PC-9 (cell line): ENCODE results near the gene MAP3K19. TPM values are rescaled to one million over a fixed set of nuclear protein-coding genes. Genes with fewer than 3 reads are reported as not detected.
"Not testable (repeated sequence)": the region's sequence is repeated elsewhere in the genome, so short reads cannot be mapped to it uniquely, and the experiment has no call there.

Source experiments
- BruUV-seq: library from RNA; stranded (reverse); fragments of 400-500 nt; replicated peaks from 2 replicates; lab custom pipeline; 2021; lab: Mats Ljungman, UMichigan
- CTCF ChIA-PET: fragments of 300-600 bp; sonication (Branson Sonifier 250); formaldehyde crosslinking; loops from one replicate; lab custom pipeline; 2022; ENCODE audit warnings: antibody characterized with exemption; lab: Charles Lee
- POLR2A ChIA-PET: fragments of 300-600 bp; sonication (Branson Sonifier 250); formaldehyde crosslinking; loops from one replicate; lab custom pipeline; 2022; ENCODE audit warnings: antibody characterized with exemption; ENCODE audit not compliant: unreplicated experiment; lab: Charles Lee
- DNase-seq, 2 experiments: peaks; one replicate each; pipeline versions ENCODE4 v3.0.0 to v3.0.0-alpha.2; 2015 to 2022; ENCODE audit warnings: mixed read lengths in 1 of 2
- H2AFZ ChIP-seq: fragments of 200-600 bp; sonication (generic); 2 replicates; pipeline ENCODE4 v1.8.1; 2017; ENCODE audit warnings: antibody characterized with exemption
- H3F3A ChIP-seq: fragments of 200-600 bp; sonication (generic); 2 replicates; pipeline ENCODE4 v1.8.1; 2017; ENCODE audit warnings: antibody characterized with exemption, mild to moderate bottlenecking, low read depth; ENCODE audit not compliant: insufficient read depth
- H3K27ac ChIP-seq: fragments of 200-600 bp; sonication (generic); 2 replicates; pipeline ENCODE4 v1.6.1; 2016; ENCODE audit warnings: mixed run types
- H3K27me3 ChIP-seq: fragments of 200-600 bp; sonication (generic); 2 replicates; pipeline ENCODE4 v1.6.1; 2016; ENCODE audit warnings: low read depth, mixed run types; ENCODE audit not compliant: insufficient read depth
- H3K36me3 ChIP-seq: fragments of 200-600 bp; sonication (generic); 2 replicates; pipeline ENCODE4 v1.6.1; 2016; ENCODE audit warnings: low read depth, mixed run types
- H3K4me1 ChIP-seq: fragments of 200-600 bp; sonication (generic); replicated peaks from 2 replicates; pipeline ENCODE4 v1.6.1; 2016; ENCODE audit warnings: mixed run types; ENCODE audit not compliant: insufficient read depth
- H3K4me2 ChIP-seq: fragments of 200-600 bp; sonication (generic); 2 replicates; pipeline ENCODE4 v1.6.1; 2017; ENCODE audit warnings: mixed run types
- H3K4me3 ChIP-seq: fragments of 200-600 bp; sonication (generic); 2 replicates; pipeline ENCODE4 v1.6.1; 2016; ENCODE audit warnings: mixed run types
- H3K79me2 ChIP-seq: fragments of 200-600 bp; sonication (generic); 2 replicates; pipeline ENCODE4 v1.6.1; 2017; ENCODE audit warnings: low read depth, mixed run types
- H3K9me2 ChIP-seq: fragments of 200-600 bp; sonication (generic); 2 replicates; pipeline ENCODE4 v1.8.1; 2017; ENCODE audit warnings: mild to moderate bottlenecking; ENCODE audit not compliant: insufficient read depth
- H3K9me3 ChIP-seq: fragments of 200-600 bp; sonication (generic); 2 replicates; pipeline ENCODE4 v1.8.1; 2016; ENCODE audit warnings: low read depth; ENCODE audit not compliant: insufficient read depth
- H4K20me1 ChIP-seq: fragments of 200-600 bp; sonication (generic); 2 replicates; pipeline ENCODE4 v1.8.1; 2017; ENCODE audit not compliant: insufficient read depth
- EZH2 ChIP-seq: fragments of 200-600 bp; sonication (generic); IDR thresholded peaks from 2 replicates; pipeline ENCODE4 v1.8.0; 2017; ENCODE audit warnings: antibody characterized with exemption, low read depth
- intact Hi-C: fragments of 100-400 bp; cut with micrococcal nuclease; formaldehyde crosslinking; loops from one replicate; pipeline ENCODE4 v1.10.0; 2022; ENCODE audit not compliant: unreplicated experiment
- total RNA-seq: library from RNA; stranded (reverse); gene quantifications from 2 replicates; pipeline ENCODE4 v1.2.3, GENCODE V29; 2021
- TF ChIP-seq, protein P1 (sequence below): fragments of 200-600 bp; sonication (generic); conservative IDR thresholded peaks from 2 replicates; pipeline ENCODE4 v1.6.1; 2017; ENCODE audit warnings: mixed run types, antibody characterized with exemption, mild to moderate bottlenecking, moderate library complexity

MAP3K19 gene
- total RNA-seq, 1 experiment from 2014 or later: not detected

DNA sequence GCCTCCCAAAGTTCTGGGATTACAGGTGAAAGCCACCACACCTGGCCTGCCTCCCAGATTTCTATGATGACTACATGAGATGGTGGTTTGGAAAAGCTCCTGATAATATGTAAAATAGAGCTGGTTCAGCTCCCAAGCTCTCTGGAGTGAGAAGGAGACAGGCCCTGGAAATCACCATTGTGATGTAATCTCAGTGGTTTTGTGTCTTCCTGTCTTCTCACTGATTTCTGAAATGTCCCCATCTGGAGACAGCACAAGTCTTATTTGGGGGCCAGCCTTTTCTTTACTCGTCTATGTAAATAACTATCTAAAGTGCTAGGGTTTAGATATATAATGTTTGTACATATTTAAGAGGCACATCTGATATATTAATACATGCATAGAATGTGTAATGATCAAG lies 64.6 kb downstream of the MAP3K19 start:
- Histone ChIP-seq H2AFZ (no peak overlapping the region), H3K27ac (no peak overlapping the region), H3K9me3 (no peaks in the 10 kb centered on the region), H3K4me3 (no peak overlapping the region), H3K27me3 (peaks cover 20% of the 10 kb centered on the region), H3F3A (no peaks in the 10 kb centered on the region), H4K20me1 (no peaks in the 10 kb centered on the region), H3K9me2 (no peaks in the 10 kb centered on the region), H3K36me3 (no peaks in the 10 kb centered on the region), H3K4me2 (no peak overlapping the region), H3K4me1 (no peaks in the 10 kb centered on the region), H3K79me2 (no peaks in the 10 kb centered on the region)
- no peak for DNase-seq
- CTCF ChIA-PET: no interaction called here
- POLR2A ChIA-PET: no interaction called here
- TF ChIP-seq, protein P1, sequence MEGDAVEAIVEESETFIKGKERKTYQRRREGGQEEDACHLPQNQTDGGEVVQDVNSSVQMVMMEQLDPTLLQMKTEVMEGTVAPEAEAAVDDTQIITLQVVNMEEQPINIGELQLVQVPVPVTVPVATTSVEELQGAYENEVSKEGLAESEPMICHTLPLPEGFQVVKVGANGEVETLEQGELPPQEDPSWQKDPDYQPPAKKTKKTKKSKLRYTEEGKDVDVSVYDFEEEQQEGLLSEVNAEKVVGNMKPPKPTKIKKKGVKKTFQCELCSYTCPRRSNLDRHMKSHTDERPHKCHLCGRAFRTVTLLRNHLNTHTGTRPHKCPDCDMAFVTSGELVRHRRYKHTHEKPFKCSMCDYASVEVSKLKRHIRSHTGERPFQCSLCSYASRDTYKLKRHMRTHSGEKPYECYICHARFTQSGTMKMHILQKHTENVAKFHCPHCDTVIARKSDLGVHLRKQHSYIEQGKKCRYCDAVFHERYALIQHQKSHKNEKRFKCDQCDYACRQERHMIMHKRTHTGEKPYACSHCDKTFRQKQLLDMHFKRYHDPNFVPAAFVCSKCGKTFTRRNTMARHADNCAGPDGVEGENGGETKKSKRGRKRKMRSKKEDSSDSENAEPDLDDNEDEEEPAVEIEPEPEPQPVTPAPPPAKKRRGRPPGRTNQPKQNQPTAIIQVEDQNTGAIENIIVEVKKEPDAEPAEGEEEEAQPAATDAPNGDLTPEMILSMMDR: no peak
- no peak for TF ChIP-seq EZH2
- no TSS peak for BruUV-seq
- intact Hi-C loops: no loop called here

DNA sequence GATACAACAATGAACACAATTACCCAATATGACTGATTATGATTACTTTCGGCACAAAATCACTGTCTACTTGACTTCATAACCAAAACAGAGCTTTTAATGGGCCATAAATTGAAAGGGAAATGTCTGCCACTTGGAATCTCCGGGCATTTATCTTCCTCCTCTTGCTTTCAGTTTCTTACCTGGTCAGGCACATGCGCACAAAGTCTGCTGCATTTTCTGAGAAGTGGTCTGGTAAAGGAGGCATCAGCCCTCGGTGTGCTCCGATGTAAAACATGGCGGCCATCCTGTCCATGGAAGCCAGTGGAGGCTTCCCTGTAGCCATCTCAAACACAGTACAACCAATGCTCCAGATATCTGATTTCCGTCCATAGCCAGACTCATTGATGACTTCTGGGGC lies 66.6 kb downstream of the MAP3K19 start:
- TF ChIP-seq, protein P1: no peak
- TF ChIP-seq EZH2: no peak
- H3K4me2 ChIP-seq: no peak overlapping the region
- no peak for DNase-seq
- CTCF ChIA-PET: no interaction called here
- no peak overlapping the region for H2AFZ ChIP-seq
- H3K27ac ChIP-seq: no peak overlapping the region
- intact Hi-C loops: no loop called here
- no peak overlapping the region for H3K4me3 ChIP-seq
- BruUV-seq: no TSS peak
- H3K9me3 ChIP-seq: no peaks in the 10 kb centered on the region
- POLR2A ChIA-PET: no interaction called here
- no peaks in the 10 kb centered on the region for H3K79me2 ChIP-seq
- no peaks in the 10 kb centered on the region for H3K36me3 ChIP-seq
- no peaks in the 10 kb centered on the region for H3F3A ChIP-seq
- H3K27me3 ChIP-seq: peaks cover under 1% of the 10 kb centered on the region; the same call in 1 of the 2 replicates
- H3K9me2 ChIP-seq: no peaks in the 10 kb centered on the region
- no peaks in the 10 kb centered on the region for H3K4me1 ChIP-seq
- H4K20me1 ChIP-seq: no peaks in the 10 kb centered on the region

DNA sequence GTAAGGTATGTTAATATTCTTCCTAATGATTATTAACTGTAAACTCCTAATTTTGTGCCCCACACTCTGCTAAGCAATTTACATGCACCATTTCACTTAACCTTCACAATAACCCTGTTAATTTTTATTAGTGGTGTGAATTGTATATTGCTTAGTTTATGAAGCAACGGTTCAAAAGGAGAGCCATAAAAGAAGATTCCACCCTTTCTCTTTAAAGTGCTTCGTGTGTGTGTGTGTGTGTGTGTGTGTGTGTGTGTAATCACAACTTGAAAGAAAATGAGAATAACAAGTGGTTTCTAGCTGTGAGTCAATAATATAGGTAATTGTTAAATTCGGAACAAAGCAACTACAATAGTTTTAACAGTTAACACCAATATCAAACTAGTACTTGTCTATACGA lies 68.0 kb downstream of the MAP3K19 start:
- TF ChIP-seq EZH2: no peak
- TF ChIP-seq, protein P1: no peak
- CTCF ChIA-PET: no interaction called here
- H3K36me3 ChIP-seq: no peaks in the 10 kb centered on the region

DNA sequence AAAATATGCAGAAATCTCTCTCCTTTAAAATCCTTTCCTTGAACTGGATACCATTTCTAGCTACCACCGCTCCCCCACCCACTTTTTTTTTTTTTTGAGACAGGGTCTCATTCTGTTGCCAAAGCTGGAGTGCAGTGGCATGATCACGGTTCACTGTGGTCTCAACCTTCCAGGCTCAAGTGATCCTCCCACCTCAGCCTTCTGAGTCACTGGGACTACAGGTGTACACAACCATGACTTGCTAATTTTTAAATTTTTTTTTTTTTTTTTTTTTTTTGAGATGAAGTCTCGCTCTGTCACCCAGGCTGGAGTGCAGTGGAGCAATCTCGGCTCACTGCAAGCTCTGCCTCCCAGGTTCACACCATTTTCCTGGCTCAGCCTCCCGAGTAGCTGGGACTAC lies 70.1 kb downstream of the MAP3K19 start:
- H3K9me2 ChIP-seq, H2AFZ ChIP-seq, H4K20me1 ChIP-seq, CTCF ChIA-PET, H3K4me3 ChIP-seq, H3K9me3 ChIP-seq, DNase-seq, BruUV-seq, H3K36me3 ChIP-seq, H3K79me2 ChIP-seq, H3K4me1 ChIP-seq, POLR2A ChIA-PET, H3K27me3 ChIP-seq, H3F3A ChIP-seq, H3K4me2 ChIP-seq, H3K27ac ChIP-seq, intact Hi-C loops: not testable (repeated sequence)

More for the DNA sequence above, 68.0 kb downstream of the MAP3K19 start:
- Histone ChIP-seq H3K27ac (no peak overlapping the region), H4K20me1 (no peaks in the 10 kb centered on the region), H3K4me3 (no peak overlapping the region), H3F3A (no peaks in the 10 kb centered on the region), H2AFZ (no peak overlapping the region), H3K4me2 (no peak overlapping the region), H3K79me2 (no peaks in the 10 kb centered on the region), H3K4me1 (no peaks in the 10 kb centered on the region), H3K9me3 (no peaks in the 10 kb centered on the region), H3K27me3 (no peaks in the 10 kb centered on the region), H3K9me2 (no peaks in the 10 kb centered on the region)
- POLR2A ChIA-PET: no interaction called here
- DNase-seq: no peak
- BruUV-seq: no TSS peak
- intact Hi-C loops: no loop called here
